Esophagus (tissue), 2 donors: ENCODE measurements around the gene LRIG3. TPM values are rescaled to one million over a fixed set of nuclear protein-coding genes. Genes with fewer than 3 reads are reported as not detected.

ENCODE experiments used
- H3K27ac ChIP-seq, 2 donors: one replicate each; pipeline ENCODE4 v1.5.1; 2013; ENCODE audit warnings: low read depth in 2 of 2, mild to moderate bottlenecking in 2 of 2, inconsistent platforms in 1 of 2, low read length in 1 of 2, moderate library complexity in 1 of 2
- H3K27me3 ChIP-seq, 2 donors: one replicate each; pipeline ENCODE4 v1.6.1; 2013; ENCODE audit warnings: low read length in 2 of 2, control low read depth in 1 of 2, mild to moderate bottlenecking in 1 of 2; ENCODE audit not compliant: insufficient read depth in 2 of 2, control insufficient read depth in 1 of 2
- H3K36me3 ChIP-seq, 2 donors: one replicate each; pipeline ENCODE4 v1.6.1; 2013; ENCODE audit warnings: low read length in 1 of 2; ENCODE audit not compliant: control insufficient read depth in 2 of 2, insufficient read depth in 2 of 2
- H3K4me1 ChIP-seq, 2 donors: one replicate each; pipeline ENCODE4 v1.6.1; 2013; ENCODE audit warnings: low read length in 1 of 2; ENCODE audit not compliant: control insufficient read depth in 2 of 2, insufficient read depth in 2 of 2
- H3K4me3 ChIP-seq, 2 donors: one replicate each; pipeline ENCODE4 v1.5.1; 2013; ENCODE audit warnings: low read length in 2 of 2, mild to moderate bottlenecking in 2 of 2, low read depth in 1 of 2, moderate library complexity in 1 of 2
- H3K9me3 ChIP-seq, 2 donors: one replicate each; pipeline ENCODE4 v1.6.1; 2013; ENCODE audit warnings: mild to moderate bottlenecking in 2 of 2, low read depth in 1 of 2, low read length in 1 of 2, moderate library complexity in 1 of 2; ENCODE audit not compliant: control insufficient read depth in 2 of 2, insufficient read depth in 1 of 2
- WGBS, 2 donors: extraction: QIAGEN DNeasy Blood & Tissue Kit; methylation state at CpG; one replicate each; pipeline ENCODE4 v1.1.7; 2013; 5-methylcytosine and 5-hydroxymethylcytosine counted together
- polyA plus RNA-seq, 2 donors: library from polyadenylated mRNA; stranded (reverse); fragments of 200-250 nt; gene quantifications; one replicate each; pipeline ENCODE4 v1.2.3, GENCODE V29; 2013
- donor health status: healthy with polysubstance abuse.
- donor health status: Bipolar disorder and iron deficiency.

The LRIG3 gene
- polyA plus RNA-seq, 2 donors = 9.9 to 13.7 TPM

DNA sequence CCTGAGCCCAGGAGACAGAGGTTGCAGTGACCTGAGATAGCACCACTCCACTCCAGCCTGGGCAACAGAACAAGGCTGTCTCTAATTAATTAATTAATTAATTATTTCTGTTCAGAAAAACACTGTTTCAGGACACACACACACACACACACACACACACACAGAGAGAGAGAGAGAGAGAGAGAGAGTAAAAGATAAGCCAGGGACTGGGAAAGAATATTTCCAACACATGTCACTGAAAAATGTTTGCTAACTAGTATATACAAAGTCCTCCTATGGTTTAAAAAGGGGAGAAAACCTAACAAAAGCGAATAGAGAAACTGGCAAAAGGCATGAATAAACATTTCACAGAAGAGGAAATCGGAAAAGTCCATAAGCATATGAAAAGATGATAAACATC lies 18.1 kb upstream of the LRIG3 start:
- Histone ChIP-seq H3K9me3 (no peaks in the 10 kb centered on the region), H3K27ac (no peak overlapping the region), H3K4me1 (no peaks in the 10 kb centered on the region), H3K4me3 (no peak overlapping the region), H3K27me3 (no peaks in the 10 kb centered on the region), H3K36me3 (no peaks in the 10 kb centered on the region)
- 81% methylated on average over 2 of the region's 2 CpGs for WGBS, 2 donors

DNA sequence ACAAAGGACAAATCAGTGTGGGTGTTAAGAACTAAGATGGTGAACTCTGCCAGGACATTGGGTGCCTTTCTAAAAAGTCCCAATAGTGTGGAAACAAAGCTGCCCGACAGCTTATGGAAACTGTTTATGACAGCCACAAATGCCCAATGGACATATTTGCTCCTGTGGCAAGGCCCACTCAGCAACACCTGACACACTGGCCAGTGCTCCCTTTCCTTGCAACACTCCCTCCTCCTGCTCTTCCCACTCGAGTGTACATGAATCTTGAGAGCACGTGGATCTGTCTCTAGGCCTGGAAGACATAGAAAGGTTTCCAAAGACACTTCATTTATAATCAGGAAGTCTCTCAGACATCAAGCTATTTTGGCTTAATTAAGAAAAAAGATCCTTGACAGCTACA lies 14.2 kb upstream of the LRIG3 start:
- 66 to 73% methylated on average over 3 of the region's 3 CpGs for WGBS, 2 donors
- Histone ChIP-seq H3K27me3 (no peaks in the 10 kb centered on the region), H3K36me3 (no peaks in the 10 kb centered on the region), H3K27ac (no peak overlapping the region), H3K4me1 (no peaks in the 10 kb centered on the region), H3K4me3 (no peak overlapping the region), H3K9me3 (no peaks in the 10 kb centered on the region)

DNA sequence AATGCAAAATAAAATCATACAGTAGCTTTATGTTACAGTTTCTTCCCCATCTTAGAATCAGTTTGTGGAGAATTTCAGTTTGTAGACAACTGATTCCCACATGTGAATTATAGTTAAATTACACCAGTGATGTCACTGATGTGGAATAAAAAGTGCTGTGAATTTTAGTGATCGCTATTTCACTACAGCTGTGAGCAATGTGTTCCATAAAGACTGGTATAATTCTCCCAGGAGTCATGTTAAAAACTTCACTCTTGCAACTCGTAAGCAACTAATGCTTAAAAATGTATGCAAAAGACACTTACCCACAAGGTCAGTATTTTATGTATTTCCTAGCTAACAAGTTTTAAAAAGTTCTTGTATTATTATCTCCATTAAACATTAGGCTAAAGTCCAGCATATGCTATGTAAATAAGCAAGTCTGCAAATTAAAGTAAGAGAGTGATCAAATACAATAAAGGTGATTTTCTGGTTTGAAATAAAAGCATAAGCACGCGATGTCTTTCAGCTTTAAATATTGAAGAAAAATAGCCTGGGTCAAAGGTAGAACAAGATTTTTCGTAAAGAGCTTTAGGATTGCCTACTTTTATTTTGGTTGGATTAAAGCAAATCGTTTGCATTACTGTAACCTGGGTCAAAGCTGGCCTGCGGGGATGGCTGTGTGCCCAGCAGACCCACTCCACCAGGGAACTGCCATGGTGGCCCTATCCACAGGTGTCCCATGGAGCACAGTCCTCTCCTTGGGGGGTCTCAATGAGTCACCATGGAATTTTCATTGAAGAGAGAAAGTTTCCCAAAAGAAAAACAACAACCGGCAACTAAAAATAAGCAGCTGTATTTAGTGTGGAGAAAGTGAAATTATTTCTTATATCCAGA lies 12.7 kb upstream of the LRIG3 start:
- Histone ChIP-seq H3K4me1 (no peaks in the 10 kb centered on the region), H3K4me3 (no peak overlapping the region), H3K27ac (no peak overlapping the region), H3K36me3 (no peaks in the 10 kb centered on the region), H3K9me3 (no peaks in the 10 kb centered on the region), H3K27me3 (no peaks in the 10 kb centered on the region)
- WGBS, 2 donors = 75 to 78% methylated on average over 8 of the region's 8 CpGs

DNA sequence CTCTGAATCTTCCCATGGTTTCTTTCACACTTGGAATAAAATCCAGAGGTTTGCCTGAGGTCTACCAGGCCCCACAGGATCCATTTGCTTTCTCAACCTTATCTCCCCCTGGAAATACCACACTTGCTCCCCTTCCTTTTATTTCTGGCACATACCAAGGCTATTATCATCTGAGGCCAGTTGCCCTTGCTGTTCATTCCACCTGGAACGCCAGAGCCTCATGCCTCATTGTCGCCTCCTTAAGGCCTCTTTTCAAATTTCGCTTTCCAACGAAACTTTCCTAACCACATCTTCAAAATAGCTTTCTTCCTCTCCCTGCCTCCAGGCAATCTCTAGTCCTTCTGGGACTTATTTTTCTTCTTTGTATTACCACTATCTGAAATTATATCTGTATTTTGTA lies 11.2 kb upstream of the LRIG3 start:
- no peaks in the 10 kb centered on the region for H3K36me3 ChIP-seq
- H3K9me3 ChIP-seq = no peaks in the 10 kb centered on the region
- H3K27ac ChIP-seq = no peak overlapping the region
- no peaks in the 10 kb centered on the region for H3K27me3 ChIP-seq
- no peak overlapping the region for H3K4me3 ChIP-seq
- 92 to 95% methylated on average over 4 of the region's 4 CpGs for WGBS, 2 donors
- no peaks in the 10 kb centered on the region for H3K4me1 ChIP-seq

DNA sequence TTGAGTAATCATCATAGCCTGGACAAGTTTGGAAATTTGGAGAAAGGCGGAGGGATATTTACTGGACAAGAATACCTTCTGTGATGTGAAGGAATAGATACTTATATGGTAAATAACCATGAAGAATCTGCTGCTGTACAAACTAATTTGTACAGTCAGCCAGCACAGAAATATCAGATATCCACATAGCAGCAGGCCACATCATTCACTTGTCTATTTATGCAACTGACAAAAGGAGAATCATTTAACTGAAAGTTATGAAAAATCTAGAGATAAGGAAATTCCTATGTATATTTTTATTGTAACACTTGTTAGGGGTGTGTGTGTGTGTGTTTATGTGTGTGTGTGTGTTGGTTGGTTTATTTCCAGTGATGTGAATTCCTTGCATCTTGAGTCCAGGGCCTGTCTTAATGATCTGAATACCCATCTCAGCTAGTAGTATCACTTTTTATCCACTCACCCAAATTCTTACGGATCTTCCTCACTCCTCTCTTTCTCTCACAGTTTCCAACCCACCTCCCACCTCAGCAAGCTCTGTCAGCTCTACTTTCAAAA lies 10.5 kb upstream of the LRIG3 start:
- no peaks in the 10 kb centered on the region for H3K27me3 ChIP-seq
- H3K27ac ChIP-seq = no peak overlapping the region
- H3K36me3 ChIP-seq = no peaks in the 10 kb centered on the region
- no peaks in the 10 kb centered on the region for H3K9me3 ChIP-seq
- H3K4me1 ChIP-seq = no peaks in the 10 kb centered on the region
- WGBS, 2 donors = 90 to 91% methylated on average over 2 of the region's 2 CpGs
- H3K4me3 ChIP-seq = no peak overlapping the region

DNA sequence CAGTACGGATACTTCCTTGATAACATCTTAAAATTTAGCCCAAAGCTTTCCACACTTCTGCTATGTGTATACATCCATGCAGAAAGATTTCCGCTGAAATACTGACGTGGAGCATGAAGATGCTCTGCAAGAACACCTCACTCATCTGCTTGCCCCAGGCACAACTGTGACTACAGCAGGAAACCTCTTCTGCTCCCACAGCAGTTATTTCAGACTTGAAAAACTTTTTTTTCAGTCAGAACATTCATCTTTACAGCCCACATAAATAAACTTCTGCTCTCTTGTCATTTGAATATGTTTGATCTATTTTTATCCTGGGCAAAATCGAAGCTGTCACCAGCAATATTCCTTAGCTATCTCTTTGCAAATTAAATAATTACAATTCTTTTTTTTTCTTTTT lies 6.8 kb upstream of the LRIG3 start:
- no peaks in the 10 kb centered on the region for H3K36me3 ChIP-seq
- no peak overlapping the region for H3K27ac ChIP-seq

DNA sequence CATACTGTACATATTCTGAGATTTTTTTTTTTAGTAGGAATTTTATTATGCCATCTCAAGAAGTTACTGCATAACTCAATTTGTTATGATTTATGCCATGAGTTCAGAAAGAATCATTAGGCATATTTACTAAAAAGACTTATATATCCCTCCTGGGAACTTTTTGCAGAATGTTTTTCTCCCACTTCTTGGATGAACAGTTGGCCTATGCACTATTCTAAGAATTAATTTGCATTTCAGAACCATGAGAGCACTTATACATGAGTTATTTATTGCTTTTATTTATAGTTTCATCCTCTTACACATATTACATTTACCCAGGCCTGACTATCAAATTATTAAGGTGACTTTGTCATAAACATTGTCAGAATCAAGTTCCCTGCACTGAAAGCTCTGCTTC lies 6.3 kb upstream of the LRIG3 start:
- no peak overlapping the region for H3K27ac ChIP-seq
- no peaks in the 10 kb centered on the region for H3K4me1 ChIP-seq
- no peaks in the 10 kb centered on the region for H3K27me3 ChIP-seq
- no peak overlapping the region for H3K4me3 ChIP-seq
- H3K36me3 ChIP-seq = no peaks in the 10 kb centered on the region
- H3K9me3 ChIP-seq = no peaks in the 10 kb centered on the region

More for the DNA sequence above, 6.8 kb upstream of the LRIG3 start:
- Histone ChIP-seq H3K27me3 (no peaks in the 10 kb centered on the region), H3K4me1 (no peaks in the 10 kb centered on the region), H3K4me3 (no peak overlapping the region), H3K9me3 (no peaks in the 10 kb centered on the region)
- WGBS, 2 donors = 76% methylated on average over 4 of the region's 4 CpGs

DNA sequence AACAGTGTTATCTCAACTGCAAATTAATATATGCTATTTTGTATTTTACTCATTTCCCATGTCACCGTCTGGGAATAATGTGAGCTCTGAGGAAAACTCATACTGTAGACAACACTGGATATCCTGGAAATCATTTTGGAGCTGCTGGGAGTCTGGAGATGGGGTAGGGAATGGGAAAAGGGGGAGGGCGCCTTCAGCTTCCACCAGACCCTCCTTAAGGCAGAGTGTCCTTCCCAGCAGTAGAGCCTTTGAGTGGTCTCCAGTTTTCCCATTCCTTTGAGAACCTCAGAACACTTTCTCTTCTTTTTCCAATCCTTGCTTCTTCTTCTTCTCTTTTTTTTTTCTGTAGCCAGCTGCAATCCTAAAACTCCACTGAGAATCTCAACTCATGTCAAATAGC lies 5.4 kb upstream of the LRIG3 start:
- no peaks in the 10 kb centered on the region for H3K27me3 ChIP-seq
- no peaks in the 10 kb centered on the region for H3K9me3 ChIP-seq
- no peak overlapping the region for H3K4me3 ChIP-seq
- H3K4me1 ChIP-seq = no peaks in the 10 kb centered on the region
- no peak overlapping the region for H3K27ac ChIP-seq
- WGBS, 2 donors = 59 to 82% methylated on average over 2 of the region's 2 CpGs
- no peaks in the 10 kb centered on the region for H3K36me3 ChIP-seq

DNA sequence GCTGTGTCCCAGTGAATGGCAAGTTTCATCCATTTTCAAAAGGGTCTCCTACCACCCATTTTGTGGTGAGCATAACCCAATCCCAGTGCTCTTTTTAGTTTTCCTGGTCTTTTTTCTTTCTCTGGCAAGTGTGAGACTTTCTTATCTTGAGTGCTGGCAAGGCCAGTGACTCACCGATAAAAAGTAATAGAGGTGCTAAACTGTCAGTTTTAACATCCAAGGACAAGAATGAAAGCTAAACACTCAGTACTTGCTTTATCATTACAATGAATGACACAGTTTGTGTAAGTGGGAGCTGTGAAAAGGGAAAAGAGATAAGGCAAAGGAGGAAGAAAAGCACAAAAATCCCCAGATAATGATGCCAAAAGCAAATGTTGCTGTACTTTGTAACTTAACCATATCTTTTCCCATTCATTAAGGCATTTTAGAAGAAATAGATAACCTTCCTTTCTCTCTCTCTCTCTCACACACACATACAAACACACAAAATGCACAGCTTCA lies 4.9 kb upstream of the LRIG3 start:
- Histone ChIP-seq H3K9me3 (no peaks in the 10 kb centered on the region), H3K27ac (no peak overlapping the region), H3K4me1 (no peaks in the 10 kb centered on the region), H3K36me3 (no peaks in the 10 kb centered on the region), H3K27me3 (no peaks in the 10 kb centered on the region), H3K4me3 (no peak overlapping the region)
- 15 to 22% methylated on average over 1 of the region's 1 CpG for WGBS, 2 donors

DNA sequence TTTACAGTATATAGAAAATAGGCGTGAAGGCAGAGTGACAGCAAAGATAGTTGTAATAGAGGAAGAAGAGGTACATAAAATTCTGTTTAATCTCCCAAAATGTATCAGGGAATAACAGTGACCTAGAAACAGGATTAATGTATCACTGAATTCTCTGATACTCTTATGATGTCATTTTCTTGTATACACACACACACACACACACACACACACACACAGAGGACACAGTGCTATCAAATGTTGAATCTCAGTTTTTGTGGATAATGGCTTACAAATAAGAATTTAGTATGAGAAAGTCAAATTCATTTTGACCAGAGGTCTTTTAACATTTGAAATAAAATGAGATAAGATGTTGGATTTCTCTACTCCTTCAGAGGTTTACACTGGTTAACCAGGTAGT lies 4.3 kb upstream of the LRIG3 start:
- Histone ChIP-seq H3K4me1 (no peaks in the 10 kb centered on the region), H3K27ac (no peak overlapping the region), H3K9me3 (no peaks in the 10 kb centered on the region), H3K4me3 (no peak overlapping the region), H3K36me3 (no peaks in the 10 kb centered on the region), H3K27me3 (no peaks in the 10 kb centered on the region)
- WGBS, 2 donors = 85 to 98% methylated on average over 1 of the region's 1 CpG
